HG03060 (cell line): ENCODE results near the gene KCTD1.

ENCODE experiments used
- ATAC-seq: cut with Tn5 transposase; IDR thresholded peaks from one replicate; pipeline ENCODE4 v1.9.1; 2021; ENCODE audit warnings: low read depth, moderate number of reproducible peaks; ENCODE audit not compliant: unreplicated experiment

The KCTD1 gene

GRCh38 chr18:26406324-26406723, 142.0 kb downstream of the KCTD1 start:
- ATAC-seq = no peak

DNA sequence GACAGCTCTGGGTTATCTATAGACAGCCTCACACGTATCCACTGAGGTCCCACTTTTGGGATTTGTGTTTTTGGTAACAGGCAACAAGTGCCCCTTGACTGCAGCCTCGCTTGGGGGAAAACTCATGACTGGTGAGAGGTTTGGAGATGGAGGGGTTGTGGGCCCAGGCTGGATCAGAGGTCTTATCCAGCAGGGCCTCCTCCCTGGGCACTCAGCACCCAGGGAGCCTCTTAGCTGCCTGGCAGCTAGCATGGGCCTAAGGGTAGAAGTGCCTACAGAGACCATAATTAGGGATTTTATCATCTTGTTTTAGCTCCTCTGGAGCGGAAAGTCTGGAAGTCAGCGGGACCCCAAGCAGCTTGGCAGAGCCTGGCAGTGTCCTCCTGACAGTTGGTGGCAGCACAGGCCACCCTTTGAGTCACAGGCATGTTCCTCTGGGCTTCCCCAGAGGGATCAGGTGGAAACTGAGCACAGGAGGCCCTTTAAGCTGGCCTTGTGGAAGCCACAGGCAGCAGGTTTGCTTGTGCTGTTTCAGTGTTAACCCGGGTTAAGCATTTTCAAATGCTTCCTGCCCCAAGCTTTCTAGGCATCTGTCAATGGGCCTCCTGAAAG, 143.1 kb downstream of the KCTD1 start:
- peak; percentile 44 for ATAC-seq
